Measurements from ENCODE around the gene LAMA2. TPM values are rescaled to one million over a fixed set of nuclear protein-coding genes. Genes with fewer than 3 reads are reported as not detected.

Gene LAMA2
- total RNA-seq, 1 donor from 2014 or later, result 88.8 TPM

DNA sequence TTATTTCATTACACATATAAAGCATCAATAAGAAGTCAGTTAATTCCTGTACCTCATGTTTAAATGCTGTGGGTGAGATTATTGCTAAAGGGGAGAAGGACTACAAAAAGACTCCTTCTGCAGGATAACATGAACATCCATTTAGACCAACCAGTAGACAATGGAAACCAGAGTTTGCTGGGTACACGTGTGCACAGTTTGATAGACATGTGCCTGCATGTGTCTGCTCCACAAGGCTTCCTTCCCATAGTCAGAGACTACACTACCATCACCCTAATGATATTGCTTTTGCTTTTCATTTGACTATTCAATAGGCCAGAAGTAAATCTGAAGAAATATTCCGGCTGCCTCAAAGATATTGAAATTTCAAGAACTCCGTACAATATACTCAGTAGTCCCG lies 595.4 kb downstream of the LAMA2 start:
- DNase-seq (ENCODE audit: low spot score) (no peak), ATAC-seq (no peak)
- intact Hi-C loops (cut with DNase I), result no loop called here

DNA sequence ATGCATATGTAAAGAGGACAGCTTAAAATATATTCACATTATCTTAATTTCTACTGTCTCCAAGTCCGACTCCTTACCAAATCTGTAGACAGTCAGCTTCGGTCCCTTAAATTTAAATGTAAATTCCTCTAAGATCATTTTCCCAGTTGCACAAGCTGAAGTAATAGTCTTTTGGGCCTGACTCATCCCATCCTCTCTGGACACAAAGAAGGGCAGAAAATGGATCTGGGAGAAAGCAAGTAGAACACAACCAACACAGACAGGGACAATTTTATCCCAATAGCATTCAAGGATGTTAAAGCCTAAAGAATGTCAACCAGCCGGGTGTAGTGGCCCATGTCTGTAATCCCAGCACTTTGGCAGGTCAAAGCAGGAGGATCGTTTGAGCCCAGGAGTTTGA lies 598.8 kb downstream of the LAMA2 start:
- DNase-seq (ENCODE audit: low spot score) (no peak), ATAC-seq (no peak)
- intact Hi-C loops (cut with DNase I), result no loop called here

DNA sequence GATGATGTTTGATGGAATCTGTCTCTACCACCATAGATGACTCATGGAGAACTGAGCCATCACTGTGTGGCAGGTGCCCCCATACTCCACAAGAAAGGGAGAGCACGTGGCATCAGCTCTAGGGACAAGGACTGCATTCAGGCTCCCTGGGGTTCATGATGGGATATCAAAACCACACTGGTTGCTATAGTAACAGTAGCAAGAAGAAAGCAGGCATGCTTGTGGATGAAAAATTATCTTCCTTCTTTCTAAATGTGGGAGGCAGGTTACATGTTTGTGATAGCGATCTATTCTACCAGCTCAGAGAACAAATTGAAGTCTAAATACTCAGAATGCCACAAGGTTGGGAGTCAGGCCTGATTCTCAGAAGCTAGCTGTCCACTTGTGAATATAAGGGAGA lies 602.8 kb downstream of the LAMA2 start:
- DNase-seq (ENCODE audit: low spot score), result no peak
- no peak for ATAC-seq
- intact Hi-C loops (cut with DNase I), result no loop called here

DNA sequence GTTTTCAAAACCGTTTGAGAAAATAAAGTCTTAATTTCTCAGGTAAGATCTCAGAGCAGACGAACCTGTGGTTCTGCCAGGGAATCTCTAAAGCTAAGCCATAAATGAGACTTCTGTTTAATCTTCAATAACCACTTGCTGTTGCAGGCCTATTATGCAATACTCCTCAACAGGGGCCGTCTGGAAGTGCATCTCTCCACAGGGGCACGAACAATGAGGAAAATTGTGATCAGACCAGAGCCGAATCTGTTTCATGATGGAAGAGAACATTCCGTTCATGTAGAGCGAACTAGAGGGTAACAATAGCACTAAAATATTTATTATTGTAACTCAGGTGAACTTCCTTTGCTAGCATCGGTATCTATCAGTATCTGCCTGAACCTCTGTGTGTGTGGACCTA lies 603.4 kb downstream of the LAMA2 start:
- no peak for DNase-seq (ENCODE audit: low spot score)
- ATAC-seq, result no peak
- intact Hi-C loops (cut with DNase I), result no loop called here

DNA sequence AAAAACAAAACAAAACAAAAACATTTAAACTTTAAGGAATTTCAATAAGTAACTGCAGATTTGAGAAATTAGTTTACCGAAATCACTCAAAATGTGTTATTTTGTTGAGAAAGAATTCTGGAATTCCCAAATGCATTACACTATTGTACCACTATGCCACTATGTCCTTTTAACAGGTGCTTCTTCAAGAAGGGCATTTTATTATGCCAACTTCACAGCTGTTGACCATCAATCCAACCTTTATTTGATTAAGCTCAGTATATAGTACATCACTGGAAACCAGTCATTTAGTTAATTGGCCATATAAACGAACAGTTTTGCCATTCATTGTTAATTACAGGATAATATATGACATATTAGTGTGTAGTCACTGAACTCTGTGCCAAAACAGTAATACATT lies 605.4 kb downstream of the LAMA2 start:
- ATAC-seq, result no peak
- DNase-seq (ENCODE audit: low spot score), result no peak
- intact Hi-C loops (cut with DNase I), result no loop called here

DNA sequence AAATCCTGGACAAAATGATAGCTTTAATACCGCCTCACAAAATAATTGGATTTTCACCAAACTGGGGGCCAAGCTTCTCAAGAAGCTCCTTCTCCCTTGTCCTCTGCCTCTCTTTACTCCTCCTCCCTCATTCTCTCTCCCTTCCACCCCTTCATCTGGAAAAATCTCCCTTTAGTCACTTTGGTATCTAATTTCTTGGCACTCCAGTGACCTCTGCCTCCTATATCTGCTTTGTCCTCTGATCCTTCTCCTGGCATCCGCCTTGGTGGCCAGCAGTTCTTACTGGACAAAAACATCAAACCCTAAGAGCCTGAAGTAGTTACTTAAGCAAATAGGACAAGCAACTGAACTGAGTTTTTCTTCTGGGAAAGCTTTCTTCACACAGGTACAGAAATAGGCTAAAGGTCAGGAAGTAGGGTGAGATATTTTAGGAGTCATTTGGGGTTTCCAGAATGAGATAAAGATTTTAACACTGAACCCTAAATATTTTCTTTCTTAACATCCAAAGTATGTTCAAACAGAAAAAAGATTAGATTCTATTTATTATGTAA lies 606.4 kb downstream of the LAMA2 start:
- ATAC-seq, result no peak
- intact Hi-C loops (cut with DNase I), result no loop called here
- DNase-seq (ENCODE audit: low spot score), result no peak

DNA sequence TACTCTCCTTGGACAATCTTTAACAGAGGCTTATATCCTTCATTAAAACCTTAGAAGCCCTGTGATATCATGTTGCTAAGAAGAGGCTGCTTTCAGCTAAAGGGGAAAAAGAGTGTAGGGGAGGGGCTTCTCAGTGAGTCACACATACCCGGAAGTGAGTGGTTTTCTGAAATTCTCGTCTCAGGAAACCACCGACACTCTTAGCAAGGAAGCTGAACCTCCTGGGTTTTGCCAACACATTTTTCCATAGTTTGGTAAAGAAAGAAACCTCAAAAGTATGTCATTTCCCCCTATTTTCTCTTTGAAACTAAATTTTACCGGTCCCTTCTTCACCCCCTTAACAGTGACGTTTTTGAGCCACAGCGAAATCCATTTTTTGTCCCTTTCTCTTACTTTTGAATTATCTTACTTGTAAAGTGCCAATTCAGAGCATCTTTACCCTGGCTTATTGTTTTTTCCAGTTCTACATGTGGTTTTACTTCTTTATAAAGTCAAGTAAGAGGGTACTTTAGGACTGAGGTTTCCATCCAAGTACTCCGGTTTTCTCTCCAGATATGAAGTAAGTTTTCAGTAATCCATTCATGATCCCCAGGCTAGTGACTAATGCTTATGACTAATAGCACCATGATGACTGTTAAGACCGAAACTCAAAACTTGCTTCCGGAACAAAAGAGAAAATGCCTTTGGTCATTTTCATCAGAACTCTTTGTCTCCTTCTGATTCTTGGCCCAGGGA lies 607.8 kb downstream of the LAMA2 start:
- DNase-seq (ENCODE audit: low spot score), result no peak
- intact Hi-C loops (cut with DNase I), result loop anchor here (10.0 kb wide), 1 partner anchor 74 kb away; no protein-coding TSS in a partner anchor
- ATAC-seq, result peak; percentile 91

DNA sequence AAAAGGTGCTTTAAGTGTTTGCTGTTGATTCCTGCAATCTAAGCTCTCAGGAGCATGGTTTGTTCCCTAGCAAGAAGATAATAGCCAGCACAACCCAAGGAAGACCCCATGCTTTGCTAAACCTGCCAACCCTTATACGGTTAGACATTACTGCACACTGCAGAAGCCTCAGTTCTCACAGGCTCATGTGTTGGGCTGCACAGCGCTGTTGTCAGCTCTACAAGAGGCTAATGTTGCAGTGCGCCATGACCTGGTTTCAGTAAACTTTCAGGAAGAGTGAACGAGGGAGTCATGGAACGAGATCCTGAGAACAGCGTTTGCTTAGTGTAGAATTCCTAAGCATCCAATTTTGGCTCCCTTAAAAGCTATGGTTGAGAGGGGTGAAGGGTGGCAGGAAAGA lies 608.5 kb downstream of the LAMA2 start:
- ATAC-seq (peak; percentile 13), DNase-seq (ENCODE audit: low spot score) (no peak)
- intact Hi-C loops (cut with DNase I), result loop anchor here (10.0 kb wide), 1 partner anchor 73 kb away; no protein-coding TSS in a partner anchor

DNA sequence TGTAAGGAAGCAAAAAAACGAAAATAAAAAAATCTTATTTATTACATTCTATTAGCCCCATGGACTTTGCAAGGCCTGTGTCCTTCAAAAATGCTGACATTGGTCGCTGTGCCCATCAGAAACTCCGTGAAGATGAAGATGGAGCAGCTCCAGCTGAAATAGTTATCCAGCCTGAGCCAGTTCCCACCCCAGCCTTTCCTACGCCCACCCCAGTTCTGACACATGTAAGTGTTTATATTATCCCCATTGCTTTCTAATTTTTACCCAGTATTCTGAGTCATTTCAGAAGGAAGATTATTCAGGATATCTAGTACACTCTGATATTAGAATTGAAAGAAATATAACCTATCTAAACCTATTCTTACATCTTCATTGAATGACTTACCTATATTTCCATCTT lies 609.3 kb downstream of the LAMA2 start:
- ATAC-seq, result no peak
- no peak for DNase-seq (ENCODE audit: low spot score)
- intact Hi-C loops (cut with DNase I), result loop anchor here (10.0 kb wide), 1 partner anchor 73 kb away; no protein-coding TSS in a partner anchor

DNA sequence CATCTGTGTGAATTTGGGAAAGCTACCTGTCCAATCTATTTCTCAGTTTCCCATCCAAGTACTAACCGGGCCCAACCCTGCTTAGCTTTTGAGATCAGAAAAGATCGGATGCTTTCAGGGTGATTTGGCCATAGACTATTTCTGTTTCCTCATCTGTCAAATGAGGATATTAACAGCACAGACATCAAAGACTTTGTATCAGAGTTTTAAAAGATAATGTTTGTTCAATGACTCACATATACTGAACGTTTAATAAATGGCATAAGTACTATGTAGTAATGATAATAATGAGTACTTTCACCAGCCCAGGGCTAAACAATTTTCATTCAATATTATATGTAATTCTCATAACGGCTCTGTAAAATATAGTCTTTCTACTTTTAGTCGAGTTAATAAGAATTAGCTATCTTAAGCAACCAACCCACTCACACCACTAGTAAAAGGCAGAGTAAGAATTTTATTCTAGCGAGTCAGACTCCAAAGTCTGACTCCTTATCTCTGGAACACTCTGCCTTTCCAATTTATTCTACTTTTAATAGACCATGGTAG lies 610.5 kb downstream of the LAMA2 start:
- DNase-seq (ENCODE audit: low spot score) (no peak), ATAC-seq (no peak)
- intact Hi-C loops (cut with DNase I), result loop anchor here (10.0 kb wide), 1 partner anchor 71 kb away; no protein-coding TSS in a partner anchor

DNA sequence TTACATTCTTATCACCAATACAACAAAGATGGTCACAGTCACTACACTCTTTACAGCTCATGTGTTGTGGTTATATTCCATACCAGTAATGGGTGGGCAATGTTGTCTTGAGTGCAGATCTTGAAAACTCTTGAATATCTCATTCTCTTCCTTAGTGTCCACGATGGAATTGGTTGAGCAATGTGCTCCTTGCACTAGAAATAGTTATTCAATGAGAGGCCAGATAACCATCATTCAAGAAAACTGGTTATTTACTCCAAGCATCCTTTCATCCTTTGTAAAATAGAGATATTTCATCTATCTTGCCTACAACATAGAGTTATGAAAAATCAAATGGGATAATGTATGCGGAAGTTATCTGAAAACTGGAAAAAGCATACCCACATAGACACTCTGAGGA lies 611.2 kb downstream of the LAMA2 start:
- no peak for ATAC-seq
- intact Hi-C loops (cut with DNase I), result loop anchor here (10.0 kb wide), 1 partner anchor 71 kb away; no protein-coding TSS in a partner anchor

DNA sequence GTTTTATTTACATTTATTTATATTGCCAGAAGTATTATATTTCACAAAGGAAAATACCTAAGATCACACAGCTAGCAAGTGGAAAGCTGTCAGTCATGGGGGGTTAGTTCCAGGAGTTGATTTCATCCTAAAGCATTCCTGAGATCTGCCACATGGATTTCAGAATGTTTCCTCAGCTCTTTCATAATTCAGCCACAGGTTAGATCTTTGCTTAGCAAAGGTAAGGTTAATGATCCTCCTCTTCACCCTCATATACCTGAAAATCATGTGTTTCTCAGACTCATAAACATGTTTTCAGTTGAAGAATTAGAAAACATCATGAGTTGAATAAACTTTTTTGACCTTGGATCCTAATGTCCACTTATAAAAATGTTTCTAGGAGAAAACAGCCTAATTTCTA lies 611.6 kb downstream of the LAMA2 start:
- no peak for ATAC-seq
- DNase-seq (ENCODE audit: low spot score), result no peak
- intact Hi-C loops (cut with DNase I), result loop anchor here (10.0 kb wide), 1 partner anchor 70 kb away; no protein-coding TSS in a partner anchor

More for the DNA sequence above, 611.2 kb downstream of the LAMA2 start:
- DNase-seq (ENCODE audit: low spot score), result no peak

DNA sequence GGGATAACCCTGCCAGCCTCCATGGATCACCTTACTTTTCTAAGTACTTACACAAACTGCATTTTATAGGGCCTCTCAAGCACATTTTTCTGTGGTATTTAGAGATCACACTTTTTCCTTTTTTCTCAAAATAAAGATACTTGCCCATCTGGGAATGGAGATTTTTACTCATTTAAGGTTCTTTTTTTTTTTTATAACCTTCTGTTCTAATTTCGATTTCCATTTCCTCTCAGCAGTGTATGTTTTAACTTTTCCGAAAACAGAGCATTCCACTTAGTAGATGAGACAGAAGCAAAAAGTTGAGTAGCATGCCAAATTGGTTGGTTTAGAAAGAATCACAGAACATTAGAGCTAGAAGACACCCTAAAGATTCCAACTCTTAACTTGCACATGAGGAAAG lies 612.7 kb downstream of the LAMA2 start:
- ATAC-seq (no peak), DNase-seq (ENCODE audit: low spot score) (no peak)
- intact Hi-C loops (cut with DNase I), result loop anchor here (10.0 kb wide), 1 partner anchor 69 kb away; no protein-coding TSS in a partner anchor

DNA sequence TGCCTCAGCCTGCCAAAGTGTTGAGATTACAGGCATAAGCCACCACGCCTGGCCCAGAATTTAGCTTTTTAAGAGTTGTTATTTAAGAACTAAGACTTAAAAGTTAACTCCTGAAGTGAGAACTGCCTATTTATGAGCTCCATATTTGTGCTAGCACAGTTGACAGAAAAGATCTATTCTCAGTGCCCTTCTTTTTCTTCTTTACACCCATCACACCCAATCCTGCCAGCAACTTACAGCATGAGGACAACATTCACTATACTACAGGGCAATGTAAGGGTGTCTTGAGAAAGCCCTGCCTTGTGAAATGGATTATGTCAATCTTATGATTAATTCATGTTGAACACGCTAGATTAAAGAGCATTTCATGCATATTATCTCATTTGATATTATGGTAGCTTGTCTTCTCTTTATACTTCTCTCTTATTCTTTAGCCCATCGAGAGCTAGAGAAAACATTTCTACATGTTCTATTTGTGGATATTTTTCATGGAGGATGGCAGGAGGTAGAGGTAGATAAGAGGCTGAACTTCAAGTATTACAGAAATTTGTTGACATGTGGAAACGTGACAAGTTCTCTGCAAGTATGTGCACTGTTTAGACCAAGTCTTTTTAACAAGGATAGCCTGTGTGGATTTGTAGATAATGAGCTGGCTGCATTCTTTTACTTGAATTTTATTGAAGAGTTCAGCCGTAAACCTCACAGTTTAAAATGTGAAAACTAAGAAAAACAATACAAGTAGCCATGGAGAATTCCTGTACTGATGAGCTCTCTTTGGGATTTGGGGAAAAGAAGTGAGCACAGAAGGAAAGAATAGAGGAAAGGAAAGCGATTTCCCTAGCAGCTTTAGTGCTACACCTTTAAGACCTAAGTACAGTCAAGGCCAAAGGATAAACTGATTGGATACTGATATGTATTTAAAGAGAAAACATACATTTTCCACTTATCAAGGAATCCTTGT lies 614.8 kb downstream of the LAMA2 start:
- intact Hi-C loops (cut with DNase I), result loop anchor here (10.0 kb wide), 1 partner anchor 67 kb away; no protein-coding TSS in a partner anchor
- ATAC-seq, result no peak

DNA sequence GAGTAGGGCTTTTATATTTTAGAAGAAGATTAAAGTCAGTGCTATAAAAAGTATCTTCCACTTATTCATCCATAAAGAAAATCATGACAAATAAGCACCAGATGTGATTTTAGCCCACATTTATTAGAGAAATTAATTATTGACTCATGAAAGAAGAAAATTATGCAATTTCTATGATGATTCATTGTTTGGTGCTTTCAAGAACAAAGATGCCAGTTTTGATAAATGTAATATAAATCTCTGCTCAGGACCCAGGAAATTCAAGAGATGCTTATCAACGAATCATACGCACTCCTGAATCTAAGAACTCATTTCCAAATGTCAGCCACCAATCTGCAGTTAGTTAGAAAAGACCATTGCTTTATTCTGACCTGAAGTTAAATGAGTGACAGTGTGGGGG lies 615.6 kb downstream of the LAMA2 start:
- ATAC-seq (peak; percentile 15), DNase-seq (ENCODE audit: low spot score) (no peak)
- intact Hi-C loops (cut with DNase I), result loop anchor here (10.0 kb wide), 1 partner anchor 66 kb away; no protein-coding TSS in a partner anchor

More for the DNA sequence above, 614.8 kb downstream of the LAMA2 start:
- DNase-seq (ENCODE audit: low spot score), result no peak

DNA sequence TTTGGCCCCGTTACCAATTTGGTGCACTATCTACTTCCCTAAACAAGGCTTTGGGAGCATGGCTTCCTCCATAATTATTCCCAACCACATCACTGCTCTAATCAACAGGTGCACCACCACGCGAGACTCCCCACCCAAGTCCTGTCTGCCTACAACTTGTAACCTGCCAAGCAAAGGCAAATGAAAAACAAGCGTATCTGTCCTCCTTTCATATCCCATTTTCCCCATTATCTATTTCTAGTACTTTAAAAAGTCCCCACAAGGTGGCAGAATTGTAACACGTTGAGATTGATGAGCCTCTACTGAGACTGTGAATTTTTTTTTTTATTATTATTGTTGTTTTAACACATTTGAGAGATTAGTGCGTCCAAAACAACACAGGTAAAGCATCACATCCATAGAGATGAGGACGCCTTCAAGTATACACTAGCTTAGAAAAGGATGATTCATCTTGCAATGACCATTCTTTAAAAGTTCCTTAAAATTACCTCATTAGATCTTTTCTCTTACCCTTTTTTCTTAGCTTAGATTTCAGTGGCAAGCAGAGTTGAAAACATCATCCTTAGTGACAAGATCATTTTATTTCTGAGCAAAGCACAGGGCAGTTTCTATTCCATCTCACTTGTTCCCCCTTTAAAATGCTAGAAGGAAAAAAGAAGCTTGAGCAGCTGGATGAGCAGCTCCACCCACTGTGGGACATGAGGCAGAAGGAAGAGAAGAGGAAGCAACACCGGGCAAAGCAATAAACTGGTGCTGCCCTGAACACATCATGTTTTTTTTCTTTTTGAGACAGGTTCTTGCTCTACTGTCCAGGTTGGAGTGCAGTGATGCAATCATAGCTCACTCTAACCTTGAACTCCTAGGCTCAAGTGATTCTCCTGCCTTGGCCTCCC lies 616.3 kb downstream of the LAMA2 start:
- intact Hi-C loops (cut with DNase I), result loop anchor here (10.0 kb wide), 1 partner anchor 66 kb away; no protein-coding TSS in a partner anchor
- ATAC-seq, result peak; percentile 73
- no peak for DNase-seq (ENCODE audit: low spot score)

DNA sequence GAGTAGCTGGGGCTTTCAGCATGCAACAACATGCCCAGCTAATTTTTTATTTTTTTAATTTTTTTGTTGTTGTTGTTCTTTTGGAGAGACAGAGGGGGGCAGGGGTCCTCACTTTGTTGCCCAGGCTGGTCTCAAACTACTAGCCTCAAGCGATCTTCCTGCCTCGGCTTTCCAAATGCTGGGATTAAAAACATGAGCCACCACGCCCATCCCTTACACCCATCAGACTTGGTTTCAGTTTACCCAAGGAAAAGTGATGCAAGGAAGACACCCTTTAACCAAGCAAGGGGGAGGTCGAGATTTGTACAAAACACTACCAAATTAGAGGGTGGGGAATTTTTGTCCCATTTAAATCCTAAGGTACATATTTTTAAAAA lies 616.9 kb downstream of the LAMA2 start:
- intact Hi-C loops (cut with DNase I), result loop anchor here (10.0 kb wide), 1 partner anchor 65 kb away; no protein-coding TSS in a partner anchor
- no peak for ATAC-seq

More for the DNA sequence above, 616.9 kb downstream of the LAMA2 start:
- DNase-seq (ENCODE audit: low spot score), result no peak
